Umbilical cord (tissue), 2 donors: ENCODE results near the gene ABLIM1. TPM values are rescaled to one million over a fixed set of nuclear protein-coding genes. Genes with fewer than 3 reads are reported as not detected.
A peak's percentile ranks its signal among the peaks of the same experiment; 100 is the strongest.

Experiments
- DNase-seq: peaks from one replicate; pipeline ENCODE4 v3.0.0-alpha.2; 2015; ENCODE audit warnings: low spot score
- total RNA-seq: library from RNA; depleted of rRNA; stranded (reverse); fragments of >200 nt; gene quantifications from one replicate; pipeline ENCODE4 v1.2.3, GENCODE V29; 2014; ENCODE audit warnings: low replicate concordance; ENCODE audit not compliant: insufficient read depth

ABLIM1 gene
- total RNA-seq, 1 donor from 2014 or later, result 70.5 TPM

GRCh38 chr10:114584419-114584818 is 73.7 kb downstream of the ABLIM1 start:
- DNase-seq, result no peak

GRCh38 chr10:114581071-114581470 is 77.0 kb downstream of the ABLIM1 start:
- no peak for DNase-seq

- DNase-seq, result peak; percentile 36
These were observed 80.9 kb downstream of the ABLIM1 start for GRCh38 chr10:114577133-114577532.

- no peak for DNase-seq
These were observed 81.4 kb downstream of the ABLIM1 start for GRCh38 chr10:114576716-114577115.

- peak; percentile 7 for DNase-seq
These were observed 82.0 kb downstream of the ABLIM1 start for GRCh38 chr10:114576132-114576487.

- DNase-seq, result no peak
These were observed 82.5 kb downstream of the ABLIM1 start for GRCh38 chr10:114575417-114576131.

- no peak for DNase-seq
These were observed 84.6 kb downstream of the ABLIM1 start for GRCh38 chr10:114573330-114574045.

- no peak for DNase-seq
These were observed 86.6 kb downstream of the ABLIM1 start for GRCh38 chr10:114571316-114571999.

GRCh38 chr10:114566064-114566463 is 92.0 kb downstream of the ABLIM1 start:
- DNase-seq, result no peak

- no peak for DNase-seq
These were observed 93.0 kb downstream of the ABLIM1 start for GRCh38 chr10:114565066-114565465.

GRCh38 chr10:114561008-114561523 is 97.0 kb downstream of the ABLIM1 start:
- DNase-seq, result no peak

GRCh38 chr10:114560144-114560543 is 97.9 kb downstream of the ABLIM1 start:
- no peak for DNase-seq

GRCh38 chr10:114559636-114560035 is 98.4 kb downstream of the ABLIM1 start:
- no peak for DNase-seq

- no peak for DNase-seq
These were observed 100.2 kb downstream of the ABLIM1 start for GRCh38 chr10:114557854-114558253.

- DNase-seq, result no peak
These were observed 101.6 kb downstream of the ABLIM1 start for GRCh38 chr10:114556236-114557122.

GRCh38 chr10:114553436-114553835 is 104.6 kb downstream of the ABLIM1 start:
- no peak for DNase-seq

GRCh38 chr10:114552050-114552449 is 106.0 kb downstream of the ABLIM1 start:
- peak; percentile 37 for DNase-seq

- DNase-seq, result no peak
These were observed 106.5 kb downstream of the ABLIM1 start for GRCh38 chr10:114551636-114551972.

- peak; percentile 74 for DNase-seq
These were observed 107.1 kb downstream of the ABLIM1 start for GRCh38 chr10:114550756-114551635.

- DNase-seq, result no peak
These were observed 109.4 kb downstream of the ABLIM1 start for GRCh38 chr10:114548662-114549061.
